ENCODE data around the gene RAB26. TPM values are rescaled to one million over a fixed set of nuclear protein-coding genes. Genes with fewer than 3 reads are reported as not detected.
A peak's percentile ranks its signal among the peaks of the same experiment; 100 is the strongest.

RAB26 gene
- total and polyA plus RNA-seq, 12 donors: 0.26 to 6.4 (median 1.6) TPM

DNA sequence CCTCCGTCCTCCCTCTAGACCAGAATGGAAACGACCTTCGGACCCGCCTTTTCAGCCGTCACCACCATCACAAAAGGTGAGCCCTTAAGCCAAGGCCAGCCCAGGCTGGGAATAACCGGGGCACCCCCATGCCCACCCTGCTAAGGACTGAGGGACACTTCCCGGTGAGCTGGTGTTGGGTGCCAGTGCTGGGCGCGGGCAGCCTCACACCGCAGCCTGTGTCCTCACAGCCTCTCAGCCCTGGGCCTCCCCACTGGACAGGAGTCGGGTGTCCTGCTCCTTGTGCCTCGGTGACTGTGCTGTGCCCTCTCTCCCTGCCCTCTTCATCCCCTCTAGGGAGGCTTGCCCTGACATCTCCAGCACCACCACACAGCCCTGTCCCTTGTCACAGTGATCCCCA lies 17.4 kb downstream of the RAB26 start:
- intact Hi-C loops (cut with DNase I): no loop called here
- TF ChIP-seq, protein P1, sequence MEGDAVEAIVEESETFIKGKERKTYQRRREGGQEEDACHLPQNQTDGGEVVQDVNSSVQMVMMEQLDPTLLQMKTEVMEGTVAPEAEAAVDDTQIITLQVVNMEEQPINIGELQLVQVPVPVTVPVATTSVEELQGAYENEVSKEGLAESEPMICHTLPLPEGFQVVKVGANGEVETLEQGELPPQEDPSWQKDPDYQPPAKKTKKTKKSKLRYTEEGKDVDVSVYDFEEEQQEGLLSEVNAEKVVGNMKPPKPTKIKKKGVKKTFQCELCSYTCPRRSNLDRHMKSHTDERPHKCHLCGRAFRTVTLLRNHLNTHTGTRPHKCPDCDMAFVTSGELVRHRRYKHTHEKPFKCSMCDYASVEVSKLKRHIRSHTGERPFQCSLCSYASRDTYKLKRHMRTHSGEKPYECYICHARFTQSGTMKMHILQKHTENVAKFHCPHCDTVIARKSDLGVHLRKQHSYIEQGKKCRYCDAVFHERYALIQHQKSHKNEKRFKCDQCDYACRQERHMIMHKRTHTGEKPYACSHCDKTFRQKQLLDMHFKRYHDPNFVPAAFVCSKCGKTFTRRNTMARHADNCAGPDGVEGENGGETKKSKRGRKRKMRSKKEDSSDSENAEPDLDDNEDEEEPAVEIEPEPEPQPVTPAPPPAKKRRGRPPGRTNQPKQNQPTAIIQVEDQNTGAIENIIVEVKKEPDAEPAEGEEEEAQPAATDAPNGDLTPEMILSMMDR (IDR thresholded peaks at IDR 0.05): no peak
- H3K27me3 ChIP-seq: no peaks in the 10 kb centered on the region
- no peak overlapping the region for H3K27ac ChIP-seq
- H3K4me1 ChIP-seq: peaks cover 0 to 19% (median 7%) of the 10 kb centered on the region in 9 donors
- peaks cover 0 to 54% (median 11%) of the 10 kb centered on the region in 9 donors for H3K36me3 ChIP-seq
- no peak overlapping the region for H3K4me3 ChIP-seq
- no peaks in the 10 kb centered on the region for H3K9me3 ChIP-seq
- no peak for ATAC-seq
- DNase-seq: no peak
- WGBS, 2 donors: 94 to 95% methylated on average over 12 of the region's 12 CpGs

DNA sequence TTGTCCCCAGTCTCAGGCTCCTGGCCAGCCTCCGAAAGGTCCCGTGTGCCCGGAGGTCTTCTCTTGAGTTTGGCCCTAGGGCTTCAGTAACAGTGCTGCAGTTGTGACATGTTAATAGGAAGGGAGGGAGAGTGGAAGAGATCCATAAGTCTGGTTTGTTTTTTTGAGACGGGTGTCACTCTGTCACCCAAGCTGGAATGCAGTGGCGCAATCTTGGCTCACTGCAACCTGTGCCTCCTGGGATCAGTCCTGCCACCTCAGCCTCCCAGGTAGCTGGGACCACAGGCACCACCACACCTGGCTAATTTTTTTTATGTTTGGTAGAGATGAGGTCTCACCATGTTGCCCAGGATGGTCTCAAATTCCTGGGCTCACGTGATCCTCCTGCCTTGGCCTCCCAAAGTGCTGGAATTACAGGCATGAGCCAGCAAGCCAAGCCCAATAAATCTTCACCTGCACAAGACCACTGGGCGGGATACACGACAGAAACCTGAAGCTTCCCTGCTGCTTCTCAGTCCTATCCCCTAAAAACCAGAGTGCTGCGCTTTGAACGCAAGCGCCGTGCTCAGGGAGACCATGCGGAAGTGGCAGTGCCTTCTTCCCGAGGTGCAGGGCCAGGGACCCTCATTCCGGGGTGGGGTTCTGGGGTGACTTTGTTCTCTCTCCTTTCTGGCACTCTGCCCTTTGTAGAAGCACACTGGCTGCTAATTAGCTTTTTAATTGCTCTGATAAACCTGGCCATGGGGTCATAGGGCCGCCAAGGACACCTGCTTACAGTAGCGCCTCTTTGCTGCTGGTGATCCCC lies 18.0 kb downstream of the RAB26 start:
- H3K9me3 ChIP-seq: no peaks in the 10 kb centered on the region
- ATAC-seq (no peak), DNase-seq (no peak)
- intact Hi-C loops (cut with DNase I): no loop called here
- H3K4me1 ChIP-seq: peaks cover 0 to 15% (median under 1%) of the 10 kb centered on the region in 9 donors
- H3K27me3 ChIP-seq: no peaks in the 10 kb centered on the region
- no peak overlapping the region for H3K27ac ChIP-seq
- WGBS, 2 donors: 93% methylated on average over 17 of the region's 17 CpGs
- TF ChIP-seq, protein P1 (IDR thresholded peaks at IDR 0.05): no peak
- H3K36me3 ChIP-seq: peaks cover 0 to 60% (median 15%) of the 10 kb centered on the region in 9 donors
- no peak overlapping the region for H3K4me3 ChIP-seq

DNA sequence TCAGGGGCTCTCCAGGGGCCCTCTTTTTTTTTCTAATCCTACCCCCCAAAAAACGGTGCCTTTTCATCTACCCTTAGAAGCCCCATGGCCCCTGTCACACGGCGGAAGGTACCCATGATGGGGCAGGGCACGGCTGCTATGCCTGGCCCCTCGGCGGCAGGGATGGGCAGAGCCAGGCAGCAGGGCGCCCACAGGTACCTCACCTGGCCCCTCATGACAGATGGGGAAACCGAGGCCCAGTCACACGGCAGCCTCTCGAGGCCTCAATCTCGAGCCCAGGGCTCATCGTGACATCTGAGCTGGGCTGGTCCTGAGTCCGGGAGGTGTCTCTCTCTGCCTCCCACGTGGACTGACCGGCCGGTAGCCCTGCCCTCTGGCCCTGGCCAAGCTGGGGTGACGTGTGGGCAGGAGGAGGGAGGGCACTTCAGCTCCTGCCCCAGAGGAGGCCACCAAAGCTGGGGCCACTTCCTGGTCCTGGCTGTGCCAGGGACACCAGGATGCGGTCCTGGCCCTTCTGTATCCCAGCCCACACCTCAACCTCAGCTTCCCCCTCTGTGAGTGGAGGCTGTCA lies 18.7 kb downstream of the RAB26 start:
- Histone ChIP-seq H3K27me3 (no peaks in the 10 kb centered on the region), H3K4me3 (no peak overlapping the region), H3K27ac (no peak overlapping the region), H3K36me3 (peaks cover 0 to 67% (median 18%) of the 10 kb centered on the region in 9 donors), H3K4me1 (peaks cover 0 to 14% (median 0%) of the 10 kb centered on the region in 9 donors), H3K9me3 (no peaks in the 10 kb centered on the region)
- ATAC-seq (no peak), DNase-seq (no peak)
- 95% methylated on average over 18 of the region's 18 CpGs for WGBS, 2 donors
- intact Hi-C loops (cut with DNase I): no loop called here
- TF ChIP-seq, protein P1 (IDR thresholded peaks at IDR 0.05): no peak

DNA sequence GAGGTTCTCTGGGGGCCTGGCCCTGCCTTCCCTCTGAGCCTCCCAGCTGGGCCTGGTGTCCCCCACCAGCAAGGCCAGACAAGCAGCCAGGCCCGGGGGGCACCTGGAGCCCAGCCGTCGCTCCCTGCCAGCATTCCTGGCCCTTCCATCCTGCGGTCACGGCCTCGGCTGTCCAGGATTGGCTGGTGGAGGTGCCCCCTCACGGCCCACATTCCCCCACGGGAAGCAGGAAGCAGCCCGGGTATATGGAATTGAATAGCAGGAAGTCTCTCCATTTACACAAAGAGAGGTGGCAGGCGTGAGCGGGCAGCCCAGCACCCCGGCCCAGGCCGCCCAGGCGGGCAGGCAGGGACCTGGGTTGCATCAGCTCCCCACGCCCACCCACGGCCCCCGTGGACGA lies 21.7 kb downstream of the RAB26 start:
- Histone ChIP-seq H3K27ac (peak overlapping the region in 8 of 10 donors; percentile 16 to 72 (median 46)), H3K36me3 (peaks cover 0 to 90% (median 27%) of the 10 kb centered on the region in 9 donors), H3K4me1 (peaks cover 0 to 14% (median 0%) of the 10 kb centered on the region in 9 donors), H3K9me3 (no peaks in the 10 kb centered on the region), H3K4me3 (peak overlapping the region in 7 of 10 donors; percentile 3 to 40 (median 25)), H3K27me3 (no peaks in the 10 kb centered on the region)
- intact Hi-C loops (cut with DNase I): no loop called here
- WGBS, 2 donors: 73 to 76% methylated on average over 18 of the region's 18 CpGs
- no peak for DNase-seq
- ATAC-seq: peak in 6 of 8 donors; percentile 3 to 71 (median 25)
- TF ChIP-seq, protein P1 (IDR thresholded peaks at IDR 0.05): no peak

All from heart right ventricle (tissue), 16 donors.